Kidney glomerular epithelial cell (primary cell): ENCODE measurements around the gene DEXI.

Experiments
- DNase-seq: peaks from one replicate; lab custom pipeline; 2025; lab: John Stamatoyannopoulos, UW

The DEXI gene

DNA sequence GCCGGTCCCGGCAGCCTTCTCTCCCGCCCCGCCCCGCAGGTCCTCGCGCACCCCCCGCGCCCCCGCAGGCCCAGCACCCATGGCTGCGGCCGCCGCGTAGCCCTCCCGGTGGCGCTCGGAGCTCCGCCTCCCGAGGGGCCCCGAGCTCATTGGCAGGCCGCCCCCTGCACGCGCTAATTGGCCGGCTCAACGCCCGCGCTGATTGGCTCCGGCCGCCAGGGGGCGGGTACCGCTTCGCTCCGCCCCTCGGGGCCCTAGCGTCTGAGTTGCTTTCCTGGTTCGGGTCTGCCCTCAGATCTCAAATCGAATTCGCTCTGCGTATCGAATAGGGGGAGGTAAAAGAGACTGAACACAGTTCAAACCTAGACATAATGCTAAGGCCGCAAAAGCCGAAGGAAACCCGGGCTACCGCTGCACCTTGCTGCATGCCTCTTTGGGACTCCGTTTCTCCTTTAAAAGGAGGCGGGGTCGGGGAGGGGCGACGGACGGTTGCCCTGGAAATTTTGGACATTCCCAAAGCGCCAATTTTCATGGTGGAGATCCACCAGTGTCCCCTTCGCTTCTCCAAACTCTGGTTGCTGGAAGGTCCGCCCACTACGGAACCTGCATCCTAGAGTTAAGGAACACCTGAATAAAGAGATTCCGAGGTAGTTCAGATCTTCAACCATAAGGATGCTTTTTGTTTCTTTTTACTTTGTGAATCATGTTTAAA, at the start of gene DEXI:
Gene DEXI, minus strand, starts transcription at position 117 of the 712 bp plus-strand sequence. CDS start 463 bp downstream, outside the sequence.
- peak; percentile 88 for DNase-seq

DNA sequence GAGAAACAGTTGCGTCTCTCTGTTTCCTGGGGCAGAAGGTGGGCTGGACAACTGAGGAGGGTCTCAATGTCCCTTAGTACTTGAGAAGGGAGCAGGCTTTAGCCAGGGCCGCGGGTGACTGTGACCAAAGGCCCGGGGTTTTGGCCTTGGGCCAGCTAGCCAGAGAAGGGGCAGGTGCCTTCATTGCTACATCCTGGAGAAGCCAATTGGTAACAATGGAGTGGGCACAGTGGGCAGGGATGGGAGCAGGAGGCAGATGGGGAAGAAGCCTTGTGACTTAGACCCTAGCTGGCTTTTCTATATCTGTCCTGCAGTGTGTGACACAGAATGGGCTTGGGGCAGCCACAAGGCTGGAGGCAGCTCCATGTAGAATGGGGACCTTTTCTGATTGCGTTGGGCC, 48.1 kb upstream of the DEXI start:
- no peak for DNase-seq

DNA sequence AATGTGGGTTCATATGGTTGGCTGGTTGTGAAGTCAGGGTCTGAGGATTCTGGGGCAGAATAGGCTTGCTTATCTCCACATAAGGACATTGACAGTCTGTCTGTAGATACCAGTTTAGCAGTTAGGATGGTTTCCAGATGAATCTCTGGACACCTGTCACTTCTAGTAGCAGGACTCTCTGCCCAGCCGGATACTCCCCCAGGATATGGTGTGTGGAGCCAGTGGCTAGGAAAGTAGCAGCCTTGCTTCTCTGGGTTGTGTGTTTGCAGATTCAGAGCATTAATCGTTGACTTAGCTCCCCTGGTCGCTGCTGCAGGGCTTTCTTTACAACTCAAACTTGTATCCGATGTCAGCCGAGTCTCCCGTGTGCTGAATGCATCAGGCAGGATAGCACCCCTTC, 47.3 kb upstream of the DEXI start:
- DNase-seq: no peak

DNA sequence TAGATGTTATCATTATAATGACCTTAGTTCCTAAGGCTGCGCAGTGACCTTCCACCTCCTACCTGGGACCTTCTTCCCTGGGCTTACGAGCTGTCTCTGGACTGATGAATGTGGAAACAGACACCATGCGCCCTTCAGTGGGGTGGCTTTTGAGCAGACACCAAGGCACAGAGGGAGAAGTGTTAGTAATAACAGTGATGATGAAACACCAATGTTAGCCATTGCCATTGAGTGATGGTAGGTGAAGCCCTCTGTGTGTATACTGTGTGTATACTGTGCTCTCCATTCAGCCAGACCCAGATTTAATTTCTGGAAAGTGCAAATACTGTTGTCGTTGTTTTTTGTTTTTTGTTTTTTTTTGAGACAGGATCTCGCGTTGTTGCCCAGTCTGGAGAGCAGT, 46.6 kb upstream of the DEXI start:
- no peak for DNase-seq

DNA sequence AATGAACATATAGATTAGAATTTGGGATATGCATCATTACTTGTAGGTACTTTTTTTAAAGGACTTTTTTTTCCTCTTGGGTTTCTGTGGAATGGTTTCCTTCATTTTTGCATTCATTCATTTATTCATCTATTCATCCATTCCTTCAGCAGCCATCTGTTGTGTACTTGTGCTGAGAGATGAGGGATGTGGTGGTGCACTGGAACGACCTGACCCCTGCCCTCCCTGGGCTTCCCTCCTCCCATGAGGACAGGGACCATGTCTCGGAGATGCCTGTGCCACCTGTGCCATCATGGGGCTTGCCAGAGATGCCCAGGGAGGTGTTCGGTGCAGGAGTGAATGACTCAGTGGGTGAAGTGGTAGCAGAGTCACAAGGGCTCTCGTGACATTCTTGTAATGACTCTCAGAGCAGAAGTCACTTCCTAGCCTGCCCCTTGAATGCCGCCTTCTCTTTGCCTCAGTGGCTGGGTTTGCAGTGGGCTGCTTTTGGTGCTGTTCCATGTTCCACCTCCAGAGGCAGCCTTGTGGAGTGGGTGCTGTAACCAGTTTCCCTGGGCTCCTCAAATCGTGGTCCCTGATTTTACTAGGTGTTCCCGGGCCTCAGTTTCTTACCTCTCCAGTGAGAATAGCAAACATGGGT, 46.0 kb upstream of the DEXI start:
- no peak for DNase-seq

DNA sequence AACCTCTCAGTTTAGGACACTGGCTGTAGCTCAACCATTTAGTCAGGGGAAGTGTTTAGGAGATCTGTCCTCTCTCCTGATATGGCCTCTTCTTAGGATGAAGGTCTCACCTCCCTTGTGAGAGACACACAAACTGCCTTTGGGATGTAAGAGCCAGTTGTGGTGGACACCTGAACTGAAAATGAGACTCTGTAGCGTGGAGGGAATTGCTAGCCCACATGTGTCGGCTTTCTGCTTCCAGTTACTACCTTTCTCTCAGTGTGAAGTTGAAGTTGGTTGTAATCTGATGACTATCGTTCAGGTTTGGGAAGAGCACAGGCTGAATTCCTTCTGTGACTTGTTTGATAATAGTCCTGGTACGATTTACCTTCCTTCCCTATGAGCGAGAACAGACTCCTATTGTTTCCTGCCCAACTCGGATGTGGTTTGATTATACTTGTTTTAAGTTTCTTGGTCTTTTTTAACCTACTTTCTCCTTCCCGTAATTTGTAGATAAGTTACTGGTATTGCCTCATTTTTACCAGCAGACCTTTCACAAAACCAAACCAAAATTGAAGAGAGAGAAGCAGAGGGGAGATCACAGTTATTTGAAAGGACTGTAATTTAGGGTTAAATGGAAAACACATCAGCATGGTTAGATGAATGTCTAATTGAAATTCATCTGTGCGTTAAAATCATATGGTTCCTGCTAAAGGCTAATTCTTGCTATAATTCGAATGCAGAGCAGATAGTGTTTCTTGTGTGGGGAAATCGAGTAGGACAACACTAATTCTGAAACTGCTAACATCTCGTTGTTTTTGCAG, 45.3 kb upstream of the DEXI start:
- DNase-seq: no peak

DNA sequence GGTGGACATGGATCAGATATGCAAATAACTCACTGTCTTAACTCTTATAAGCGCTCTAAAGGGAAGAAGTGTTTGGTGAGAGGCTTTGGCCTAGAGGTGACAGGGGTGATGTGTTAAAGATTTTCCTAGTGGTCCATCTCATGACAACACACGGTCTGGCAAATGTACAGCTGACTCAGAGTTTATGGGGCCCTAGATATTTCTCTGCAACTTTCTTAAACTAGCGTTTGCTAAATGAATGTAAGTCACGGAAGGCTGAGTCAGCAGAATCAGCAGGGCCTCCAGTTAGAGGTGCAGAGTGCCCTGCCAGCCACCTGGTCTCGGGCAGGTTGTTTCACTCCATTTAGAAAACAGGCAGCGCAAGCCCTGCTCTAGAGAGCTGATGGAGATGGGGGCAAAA, 42.2 kb upstream of the DEXI start:
- DNase-seq: no peak

DNA sequence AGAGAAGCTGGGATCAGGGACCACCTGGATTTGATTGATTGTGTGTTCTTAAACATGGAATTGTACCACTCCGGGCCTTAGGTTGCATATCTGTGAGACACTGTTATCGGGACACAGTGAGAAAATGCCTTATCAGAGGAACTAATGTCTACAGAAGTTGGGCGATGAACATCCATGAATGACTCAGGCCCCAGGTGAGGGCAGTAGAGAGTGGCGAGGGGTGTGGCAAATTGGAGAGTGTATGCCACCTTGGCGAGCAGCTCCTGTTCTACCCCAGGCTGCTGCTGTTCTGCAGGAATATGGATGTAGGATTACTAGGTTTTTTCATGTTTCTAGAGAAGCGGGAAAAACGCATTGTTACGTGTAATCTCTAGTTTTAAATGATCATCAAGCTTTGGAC, 40.9 kb upstream of the DEXI start:
- DNase-seq: no peak

DNA sequence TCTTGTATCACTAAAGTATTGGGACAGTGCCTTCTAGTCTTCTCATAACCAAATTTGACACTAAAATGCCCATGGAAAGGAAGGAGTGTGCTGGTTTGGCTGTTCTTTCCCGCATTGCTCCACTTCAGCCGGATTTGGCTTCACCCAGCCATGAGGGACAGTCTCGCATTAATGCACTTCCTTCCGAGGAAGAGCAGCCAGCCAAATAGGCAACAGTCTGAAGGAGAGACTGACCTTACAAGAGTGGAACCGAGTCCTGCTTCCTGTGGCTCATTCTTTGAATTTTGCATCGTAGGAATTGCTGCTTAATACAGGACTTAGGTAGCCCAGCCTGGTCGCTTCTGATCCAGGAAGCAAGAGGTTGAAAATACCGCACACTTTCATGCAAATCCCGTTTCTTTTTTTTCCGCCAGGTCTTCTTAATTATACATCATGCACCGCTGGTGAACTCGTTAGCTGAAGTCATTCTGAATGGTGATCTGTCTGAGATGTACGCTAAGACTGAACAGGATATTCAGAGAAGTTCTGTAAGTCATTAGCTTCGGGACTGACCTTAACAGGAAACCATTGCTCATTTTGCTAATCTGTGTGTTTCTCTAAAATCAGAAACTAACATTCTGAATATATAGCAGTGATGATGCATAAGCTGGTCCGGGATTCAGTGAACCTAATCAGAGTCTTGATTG, 40.3 kb upstream of the DEXI start:
- DNase-seq: no peak

DNA sequence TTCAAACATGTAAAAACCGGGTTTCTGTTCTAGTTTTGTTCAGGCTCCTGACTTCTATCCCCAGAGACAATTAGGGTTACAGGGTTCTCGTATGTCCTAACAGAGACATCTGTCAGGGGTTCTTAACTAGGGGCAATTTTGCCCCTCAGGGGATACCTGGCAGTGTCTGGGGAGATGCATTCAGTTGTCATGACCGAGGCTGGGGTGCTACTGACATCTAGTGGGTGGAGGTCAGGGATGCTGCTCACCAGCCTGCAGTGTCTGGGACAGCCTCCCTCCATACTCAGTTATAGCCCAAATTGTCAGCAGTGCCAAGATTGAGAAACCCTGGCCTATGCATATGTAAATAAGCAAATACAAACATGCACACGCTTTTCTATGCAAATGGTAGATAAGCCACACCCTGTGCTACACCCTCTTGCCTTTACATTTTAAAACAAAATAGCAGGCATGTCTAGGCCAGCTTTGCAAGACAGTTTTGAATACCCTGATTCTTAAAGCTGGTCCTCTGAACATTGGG, 39.5 kb upstream of the DEXI start:
- DNase-seq: no peak

DNA sequence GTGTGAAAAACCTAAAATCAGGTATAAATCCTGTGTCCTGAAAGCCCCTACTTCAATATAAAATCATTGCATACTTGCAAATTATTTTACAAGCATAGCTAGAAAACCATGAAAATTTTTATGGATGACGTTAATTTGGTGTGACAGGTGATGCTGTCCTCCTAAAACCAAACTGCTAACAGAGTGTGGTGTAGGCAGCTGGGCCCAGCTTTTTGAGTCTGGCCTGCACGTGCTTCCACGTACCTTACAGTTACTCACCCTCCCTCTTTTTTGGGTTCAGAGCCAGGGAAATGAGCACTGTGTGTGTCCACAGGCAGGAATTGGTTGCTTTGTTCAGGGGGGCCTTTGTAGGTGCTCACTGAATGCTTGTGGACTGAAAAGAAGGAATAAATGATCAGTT, 38.5 kb upstream of the DEXI start:
- no peak for DNase-seq

DNA sequence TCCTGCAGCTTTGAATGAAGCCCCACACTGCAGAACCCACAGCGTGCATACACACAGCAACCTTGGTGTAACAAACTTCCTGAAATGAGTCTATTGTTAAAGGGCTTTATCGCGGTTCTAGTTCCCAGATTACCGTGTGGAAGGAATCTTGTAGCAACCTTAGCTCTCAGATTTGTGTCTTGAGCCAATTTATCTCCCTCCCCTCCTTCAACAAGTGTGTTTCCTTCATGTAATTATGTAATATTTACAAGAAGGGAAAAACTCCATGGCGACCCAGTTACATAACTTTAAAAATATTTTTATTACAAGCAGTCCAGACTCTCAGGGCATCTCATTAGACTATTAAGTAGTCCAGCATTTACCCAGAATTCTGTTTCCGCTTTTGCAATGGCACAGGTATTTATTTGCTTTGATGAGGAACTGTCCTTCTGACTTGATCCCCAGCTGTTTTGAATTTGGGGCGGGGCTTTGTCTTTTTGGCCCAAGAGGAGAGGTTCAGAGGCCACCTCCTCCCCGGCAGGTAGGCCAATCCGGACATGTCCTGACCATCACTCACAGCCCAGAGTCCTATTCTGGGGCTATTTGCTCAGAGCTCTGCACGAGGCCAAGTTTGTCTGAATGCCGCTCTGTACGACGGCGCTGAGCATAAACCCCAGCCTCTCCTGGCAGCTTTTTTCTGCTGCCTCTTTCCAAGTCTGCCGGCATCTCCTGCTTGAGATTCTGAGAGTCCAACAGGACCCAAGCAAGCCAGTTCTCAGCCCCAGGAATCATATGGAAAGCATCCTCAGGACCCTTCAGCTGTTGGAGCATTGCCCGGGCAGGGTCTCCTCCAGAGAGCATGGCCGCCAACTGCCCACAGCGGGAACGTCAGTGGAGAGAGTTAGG, 37.7 kb upstream of the DEXI start:
- no peak for DNase-seq

DNA sequence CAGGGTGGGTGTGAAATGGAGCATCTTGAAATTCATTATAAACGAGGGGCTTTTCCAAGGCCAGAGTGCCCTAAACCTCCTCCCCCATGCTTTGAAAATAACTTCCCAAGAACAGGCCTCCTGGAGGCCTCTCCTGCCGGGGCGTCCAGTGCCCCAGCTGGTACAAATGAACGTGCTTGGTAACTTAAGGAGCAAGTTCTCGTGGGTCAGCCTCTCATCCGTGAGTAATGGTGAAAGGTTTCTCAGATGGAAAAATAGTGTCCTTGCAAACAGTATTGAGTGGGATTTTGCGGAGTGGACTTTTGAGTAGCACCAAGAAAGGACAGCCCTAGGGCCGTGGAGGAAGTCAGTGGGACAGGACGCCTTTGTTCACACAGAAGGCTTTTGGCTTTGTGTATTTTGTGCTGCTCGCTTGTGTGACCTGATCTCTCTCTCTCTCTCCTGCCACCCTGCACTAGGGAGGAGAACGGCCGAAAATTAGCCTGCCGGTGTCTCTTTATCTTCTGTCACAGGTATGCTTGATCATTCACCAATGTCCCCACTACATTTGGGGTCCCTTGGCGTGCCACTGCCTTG, 36.7 kb upstream of the DEXI start:
- DNase-seq: no peak

DNA sequence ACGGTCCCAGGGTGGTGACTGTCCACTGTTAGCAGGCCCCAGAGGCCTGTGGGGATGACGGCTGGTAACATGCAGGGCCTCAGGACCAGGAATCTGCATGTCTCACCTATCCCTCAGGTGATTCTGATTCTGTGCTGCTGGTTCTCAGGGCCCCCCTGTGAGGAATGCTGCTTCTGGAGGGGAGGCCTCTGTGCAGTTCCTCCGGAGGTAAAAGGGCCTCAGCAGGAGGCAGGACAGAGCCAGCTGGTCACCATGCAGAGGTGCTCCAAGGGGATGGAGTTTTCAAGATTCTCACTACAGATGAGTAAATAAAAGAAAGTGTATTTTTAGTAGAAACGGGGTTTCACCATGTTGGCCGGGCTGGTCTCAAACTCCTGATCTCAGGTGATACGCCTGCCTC, 35.9 kb upstream of the DEXI start:
- no peak for DNase-seq

DNA sequence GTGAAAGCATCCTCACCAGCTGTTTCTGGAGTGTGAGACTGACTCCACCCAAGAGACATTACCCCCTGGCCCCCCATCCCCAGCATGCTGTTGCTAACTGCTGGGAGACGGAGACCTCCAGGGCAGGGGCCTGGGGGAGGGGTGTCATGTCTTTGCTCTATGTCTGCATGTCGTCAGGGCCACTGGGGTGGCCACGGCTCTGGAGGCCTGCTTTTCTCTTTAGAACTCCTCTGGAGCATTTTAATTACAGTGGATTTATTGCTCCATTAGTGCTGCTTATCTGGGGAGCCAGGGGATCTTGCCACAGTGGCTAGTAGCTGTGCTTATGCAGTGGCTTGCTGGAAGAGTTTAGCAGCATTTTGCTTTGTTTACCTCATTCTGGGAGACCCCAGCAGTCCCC, 34.4 kb upstream of the DEXI start:
- no peak for DNase-seq

DNA sequence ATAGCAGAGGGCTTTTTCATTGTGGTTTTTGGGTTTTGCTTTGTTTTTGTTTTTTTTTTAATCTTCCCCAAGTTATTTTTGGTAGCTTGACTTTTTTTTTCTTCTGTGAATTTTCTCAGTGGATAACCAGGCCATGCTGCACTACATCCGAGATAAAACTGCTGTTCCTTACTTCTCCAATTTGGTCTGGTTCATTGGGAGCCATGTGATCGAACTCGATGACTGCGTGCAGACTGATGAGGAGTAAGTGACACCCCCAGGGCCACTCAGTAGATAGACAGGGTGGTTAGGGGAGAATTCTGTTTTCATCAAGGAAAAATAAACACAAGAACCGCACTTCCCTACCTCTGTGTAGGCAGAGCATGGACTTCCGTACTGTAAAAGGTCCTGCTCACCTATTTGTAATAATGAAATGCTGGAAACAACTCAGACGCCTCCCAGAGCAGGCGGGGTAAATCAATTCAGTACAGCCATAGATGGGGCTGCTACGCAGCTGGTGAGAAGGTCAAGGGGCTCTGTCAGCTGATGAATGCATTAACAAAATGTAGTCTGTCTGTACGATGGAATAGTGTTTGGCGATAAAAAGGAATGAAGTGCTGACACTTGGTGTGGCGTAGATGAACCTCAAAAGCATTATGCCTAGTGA, 30.7 kb upstream of the DEXI start:
- DNase-seq: no peak

DNA sequence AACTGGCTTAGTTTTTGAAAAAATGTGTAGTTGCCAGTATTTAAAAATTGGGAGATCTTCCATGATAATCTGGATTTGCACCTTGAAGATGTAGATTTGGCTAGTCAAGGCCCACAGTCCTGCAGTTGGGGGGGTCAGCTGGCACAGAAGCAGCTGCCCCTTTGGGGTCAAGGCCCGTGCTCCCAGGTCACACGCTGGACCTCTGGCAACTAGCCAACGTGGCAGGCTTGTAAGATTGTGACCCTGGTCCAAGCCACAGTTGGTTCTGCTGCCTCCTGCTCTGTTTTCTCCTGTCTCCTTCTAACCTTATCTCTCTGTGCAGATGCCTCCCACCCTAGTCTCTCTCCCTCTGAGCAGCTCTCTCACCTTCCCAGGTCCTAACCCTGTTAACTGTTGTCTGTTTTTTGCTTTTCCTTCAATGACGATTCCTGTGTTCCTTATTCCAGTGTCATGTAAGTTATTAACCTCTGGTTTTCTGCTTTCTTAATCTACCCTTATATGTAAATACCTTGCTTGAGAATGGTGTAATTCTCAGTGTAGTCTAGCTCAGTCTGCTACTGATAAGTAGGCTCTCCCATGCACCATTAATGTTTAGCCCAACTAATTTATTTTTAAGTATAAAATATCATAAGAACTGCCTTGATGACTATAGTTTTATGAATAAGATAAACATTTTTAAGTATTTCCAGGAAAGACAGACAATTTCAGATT, 30.0 kb upstream of the DEXI start:
- no peak for DNase-seq

DNA sequence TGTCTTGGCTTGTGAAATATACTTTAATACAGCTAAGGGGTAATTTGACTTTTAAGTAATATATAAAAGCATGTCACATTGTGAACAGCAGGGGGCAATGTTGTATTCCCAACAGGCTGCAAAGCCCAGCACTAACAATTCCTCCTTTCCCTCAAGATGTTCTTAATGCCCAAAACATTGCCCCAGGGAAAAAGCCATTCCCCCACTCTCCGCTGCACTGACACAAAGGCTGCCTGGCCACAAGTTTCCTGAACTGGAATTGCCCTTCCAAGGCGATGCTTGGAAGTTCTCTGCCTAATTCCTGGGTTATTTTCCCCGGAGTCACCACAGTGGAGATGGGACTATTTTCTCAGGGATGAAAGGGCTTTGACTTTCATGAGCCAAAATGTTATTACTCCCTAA, 29.3 kb upstream of the DEXI start:
- peak; percentile 67 for DNase-seq

DNA sequence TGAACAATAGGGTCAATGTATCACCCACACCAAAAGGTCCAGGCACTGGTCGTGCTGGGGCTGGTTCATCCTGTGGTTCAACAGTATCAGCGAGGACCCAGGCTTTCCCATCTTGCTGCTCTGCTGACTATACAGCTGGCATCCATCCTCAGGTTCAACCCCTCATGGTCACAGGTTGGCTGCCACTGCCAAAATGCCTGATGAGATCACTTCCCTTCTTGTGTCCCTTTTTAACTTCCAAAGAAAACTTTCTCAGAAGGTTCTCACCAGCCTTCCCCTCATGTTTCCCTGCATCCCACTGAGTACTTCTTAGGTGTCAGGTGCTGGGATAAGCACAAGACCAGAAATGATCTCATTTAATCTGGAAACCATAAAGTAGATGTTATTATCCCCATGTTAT, 27.8 kb upstream of the DEXI start:
- no peak for DNase-seq

DNA sequence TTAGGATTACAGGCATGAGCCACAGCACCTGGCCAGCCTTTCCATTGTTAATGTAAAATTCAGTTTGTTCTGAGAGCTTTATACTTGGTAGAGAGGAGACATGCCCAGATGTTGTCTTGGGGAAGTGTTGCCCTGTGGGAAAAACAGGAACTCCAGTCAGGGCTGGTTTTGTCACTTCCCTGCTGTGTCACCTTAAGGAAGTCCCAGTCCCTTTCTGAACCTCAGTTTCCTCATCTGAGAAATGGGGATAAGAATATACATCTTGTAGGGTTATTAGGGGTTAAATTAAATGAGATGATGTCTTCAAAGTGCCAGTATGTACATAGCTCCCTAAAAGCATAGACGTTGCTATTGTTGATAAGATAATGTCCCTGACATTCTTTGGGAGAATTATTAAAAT, 27.3 kb upstream of the DEXI start:
- no peak for DNase-seq
